ENCODE measurements around the gene EFEMP2. TPM values are rescaled to one million over a fixed set of nuclear protein-coding genes. Genes with fewer than 3 reads are reported as not detected.

The EFEMP2 gene
- polyA plus RNA-seq, 1 donor = 37.7 TPM

DNA sequence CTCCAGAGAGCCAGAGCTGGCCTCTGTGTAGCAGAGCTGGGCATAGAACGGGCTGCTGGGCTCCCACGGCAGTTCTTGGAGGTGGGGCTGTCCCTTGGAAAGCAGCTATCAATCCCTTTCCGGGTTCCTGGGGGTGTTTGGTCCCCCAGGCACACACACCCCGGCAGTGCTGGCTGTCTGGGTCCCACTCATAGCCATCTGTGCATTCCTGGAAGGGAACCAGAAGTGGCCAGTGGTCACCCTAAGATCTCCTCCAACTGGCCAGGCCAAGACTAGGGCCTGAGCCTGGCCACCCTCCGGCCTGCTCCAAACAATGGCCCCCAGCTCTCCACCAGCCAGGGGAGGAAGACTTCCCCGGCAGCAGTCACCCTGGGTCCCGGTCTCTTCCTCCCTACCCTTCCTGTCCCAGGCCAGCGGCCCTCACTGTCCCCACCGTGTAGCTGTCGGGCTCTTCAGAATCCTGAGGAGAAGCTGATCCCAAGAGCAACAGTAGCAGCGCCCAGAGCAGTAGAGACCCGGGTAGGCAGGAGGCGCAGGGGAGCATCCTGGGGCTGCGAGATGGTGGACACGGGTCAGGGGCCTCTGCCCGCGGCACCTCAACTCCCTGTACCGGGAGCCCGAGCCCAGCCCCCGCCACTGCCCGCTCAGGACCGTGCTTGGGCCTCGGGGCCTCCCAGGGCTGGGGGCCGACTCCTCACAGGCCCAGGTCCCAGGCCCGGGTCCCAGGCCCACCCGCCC, 620 bp downstream of the EFEMP2 start:
- Histone ChIP-seq H3K27me3 (ENCODE audit: control insufficient read depth, insufficient read depth, low read length) (peaks cover 10% of the 10 kb centered on the region), H3K27ac (ENCODE audit: low read length) (peak overlapping the region; percentile 56), H3K4me1 (ENCODE audit: control insufficient read depth, insufficient read depth, low read length) (peaks cover 13% of the 10 kb centered on the region), H3K36me3 (ENCODE audit: control insufficient read depth, insufficient read depth, low read length) (peaks cover 15% of the 10 kb centered on the region), H3K9me3 (ENCODE audit: control insufficient read depth, low read depth, low read length) (no peaks in the 10 kb centered on the region), H3K4me3 (ENCODE audit: low read length) (peak overlapping the region; percentile 41)
- no peak for DNase-seq
- no CpG with 5 or more reads among the region's 26 CpGs for WGBS (ENCODE audit: insufficient coverage, low lambda C conversion rate)

DNA sequence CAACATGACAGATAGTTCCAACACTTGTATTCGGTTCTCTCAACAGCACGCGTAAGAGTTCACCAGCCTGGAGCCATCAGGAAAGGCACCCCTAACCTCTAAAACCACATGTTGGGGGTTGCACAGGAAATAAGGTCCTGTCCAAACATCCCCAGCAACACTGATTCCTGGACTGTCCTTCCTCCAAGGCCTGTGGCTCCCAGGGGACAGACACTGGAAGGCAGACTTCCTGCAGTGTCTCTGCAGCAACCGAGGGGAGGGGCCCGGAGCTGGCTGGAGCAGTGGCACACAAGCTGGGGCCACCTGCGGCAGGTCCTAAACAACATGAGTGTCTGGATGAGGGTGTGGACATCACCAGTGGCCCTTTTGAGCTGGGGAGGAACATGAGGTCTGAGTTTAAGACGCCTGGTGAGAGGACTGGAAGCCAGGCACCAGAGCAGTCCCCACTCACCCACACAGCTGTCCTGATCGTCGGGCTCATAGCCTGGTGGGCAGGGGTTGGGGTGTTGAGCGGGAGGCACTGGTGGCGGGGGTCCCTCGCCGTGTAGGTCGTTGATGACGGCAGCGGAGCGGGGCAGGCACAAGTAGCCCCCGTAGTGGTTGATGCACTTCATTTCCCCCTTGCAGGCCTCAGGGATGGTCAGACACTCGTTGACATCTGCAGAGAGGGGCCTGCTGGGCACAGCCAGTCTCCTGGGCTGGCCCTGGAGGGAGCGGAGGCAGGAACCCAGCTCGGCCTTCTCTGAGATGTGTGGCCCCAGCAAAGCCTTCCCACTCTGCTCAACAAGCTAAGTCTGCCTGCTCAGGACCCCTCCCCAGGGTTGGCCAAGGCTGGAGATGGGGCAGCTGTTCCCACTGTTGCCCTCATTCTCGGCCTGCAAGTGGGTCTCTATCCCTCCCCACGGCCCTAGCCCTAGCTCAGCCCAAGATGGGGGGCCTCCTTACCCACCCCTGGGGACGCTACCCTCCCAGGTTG, 1.6 kb downstream of the EFEMP2 start:
- WGBS (ENCODE audit: insufficient coverage, low lambda C conversion rate) = no CpG with 5 or more reads among the region's 24 CpGs
- no peaks in the 10 kb centered on the region for H3K9me3 ChIP-seq (ENCODE audit: control insufficient read depth, low read depth, low read length)
- H3K27me3 ChIP-seq (ENCODE audit: control insufficient read depth, insufficient read depth, low read length) = peaks cover 10% of the 10 kb centered on the region
- peak overlapping the region; percentile 41 for H3K4me3 ChIP-seq (ENCODE audit: low read length)
- H3K36me3 ChIP-seq (ENCODE audit: control insufficient read depth, insufficient read depth, low read length) = peaks cover 24% of the 10 kb centered on the region
- DNase-seq = no peak
- H3K4me1 ChIP-seq (ENCODE audit: control insufficient read depth, insufficient read depth, low read length) = peaks cover 13% of the 10 kb centered on the region
- H3K27ac ChIP-seq (ENCODE audit: low read length) = no peak overlapping the region

DNA sequence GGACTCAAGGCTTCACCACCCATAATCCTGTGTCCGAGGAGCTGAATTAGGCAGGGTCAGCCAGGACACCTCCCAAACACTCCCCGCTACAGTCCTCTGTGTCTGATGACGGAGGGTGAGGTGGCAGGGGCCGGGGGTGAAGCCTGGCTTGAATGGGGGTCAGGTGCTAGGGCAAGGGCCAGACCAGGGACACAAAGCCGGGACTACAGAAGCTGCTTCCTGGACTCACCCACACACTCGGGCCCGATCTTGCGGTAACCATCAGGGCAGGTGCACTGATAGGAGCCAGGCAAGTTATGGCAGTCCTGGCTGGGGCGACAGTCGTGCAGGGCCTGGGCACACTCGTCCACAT, 2.3 kb downstream of the EFEMP2 start:
- Histone ChIP-seq H3K36me3 (ENCODE audit: control insufficient read depth, insufficient read depth, low read length) (peaks cover 31% of the 10 kb centered on the region), H3K9me3 (ENCODE audit: control insufficient read depth, low read depth, low read length) (no peaks in the 10 kb centered on the region), H3K27ac (ENCODE audit: low read length) (no peak overlapping the region), H3K4me3 (ENCODE audit: low read length) (no peak overlapping the region), H3K4me1 (ENCODE audit: control insufficient read depth, insufficient read depth, low read length) (peaks cover 13% of the 10 kb centered on the region), H3K27me3 (ENCODE audit: control insufficient read depth, insufficient read depth, low read length) (peaks cover 10% of the 10 kb centered on the region)
- no CpG with 5 or more reads among the region's 11 CpGs for WGBS (ENCODE audit: insufficient coverage, low lambda C conversion rate)
- no peak for DNase-seq

DNA sequence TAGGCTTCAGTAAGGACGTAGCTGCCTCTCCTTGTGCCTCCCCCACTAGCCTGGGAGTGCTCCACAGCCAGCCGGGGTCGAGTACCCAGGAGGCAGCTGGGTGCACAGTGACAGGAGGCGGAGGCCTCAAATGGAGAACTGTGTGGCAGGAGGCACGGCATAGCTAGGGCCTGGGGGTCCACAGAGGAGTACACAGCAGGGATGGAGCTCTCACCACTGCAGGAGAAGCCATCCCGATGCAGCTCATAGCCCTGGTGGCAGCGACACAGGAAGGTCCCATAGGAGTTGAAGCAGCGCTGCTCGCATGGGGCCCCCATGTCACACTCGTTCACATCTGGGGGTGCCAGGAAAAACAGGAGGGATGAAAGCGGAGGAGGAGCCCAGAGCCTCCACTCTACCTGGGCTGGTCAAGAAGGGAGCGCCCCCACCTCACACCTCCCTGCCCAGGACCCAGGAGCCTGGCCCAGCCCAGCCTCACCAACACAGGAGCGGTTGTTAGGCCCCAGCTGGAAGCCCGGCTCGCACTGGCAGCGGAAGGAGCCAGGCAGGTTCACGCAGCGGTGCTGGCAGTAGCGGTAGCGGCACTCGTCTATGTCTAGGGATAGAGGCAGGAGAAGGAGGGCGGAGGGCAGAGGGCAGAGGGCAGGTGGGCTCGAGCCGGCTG, 2.8 kb downstream of the EFEMP2 start:
- no peaks in the 10 kb centered on the region for H3K9me3 ChIP-seq (ENCODE audit: control insufficient read depth, low read depth, low read length)
- no peak overlapping the region for H3K27ac ChIP-seq (ENCODE audit: low read length)
- H3K27me3 ChIP-seq (ENCODE audit: control insufficient read depth, insufficient read depth, low read length) = peaks cover 10% of the 10 kb centered on the region
- H3K4me1 ChIP-seq (ENCODE audit: control insufficient read depth, insufficient read depth, low read length) = peaks cover 13% of the 10 kb centered on the region
- peaks cover 36% of the 10 kb centered on the region for H3K36me3 ChIP-seq (ENCODE audit: control insufficient read depth, insufficient read depth, low read length)
- no peak overlapping the region for H3K4me3 ChIP-seq (ENCODE audit: low read length)
- no peak for DNase-seq
- 91% methylated on average over 5 of the region's 24 CpGs for WGBS (ENCODE audit: insufficient coverage, low lambda C conversion rate)

DNA sequence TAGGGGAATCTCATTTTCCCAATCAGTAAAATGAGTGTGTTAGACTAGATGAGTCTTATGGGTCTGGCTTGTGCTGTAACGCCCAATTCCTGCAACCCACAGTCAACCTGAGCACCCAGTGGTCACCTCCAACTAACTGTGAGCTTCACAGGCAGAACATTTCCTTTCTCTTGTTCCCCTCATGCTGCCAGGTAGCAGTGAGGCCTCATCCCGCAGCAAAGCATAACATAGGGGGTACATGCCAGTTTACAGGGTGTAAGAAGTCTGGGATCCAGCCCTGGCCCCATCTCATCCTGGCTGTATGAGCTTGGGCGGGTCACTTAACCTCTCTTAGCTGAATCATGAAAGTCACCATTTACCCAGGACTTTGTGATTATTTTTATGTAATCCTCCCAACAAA, 3.7 kb downstream of the EFEMP2 start:
- H3K9me3 ChIP-seq (ENCODE audit: control insufficient read depth, low read depth, low read length) = no peaks in the 10 kb centered on the region
- H3K27ac ChIP-seq (ENCODE audit: low read length) = no peak overlapping the region
- DNase-seq = no peak
- no CpG with 5 or more reads among the region's 3 CpGs for WGBS (ENCODE audit: insufficient coverage, low lambda C conversion rate)
- H3K36me3 ChIP-seq (ENCODE audit: control insufficient read depth, insufficient read depth, low read length) = peaks cover 45% of the 10 kb centered on the region
- no peak overlapping the region for H3K4me3 ChIP-seq (ENCODE audit: low read length)
- H3K27me3 ChIP-seq (ENCODE audit: control insufficient read depth, insufficient read depth, low read length) = peaks cover 10% of the 10 kb centered on the region
- H3K4me1 ChIP-seq (ENCODE audit: control insufficient read depth, insufficient read depth, low read length) = peaks cover 13% of the 10 kb centered on the region

DNA sequence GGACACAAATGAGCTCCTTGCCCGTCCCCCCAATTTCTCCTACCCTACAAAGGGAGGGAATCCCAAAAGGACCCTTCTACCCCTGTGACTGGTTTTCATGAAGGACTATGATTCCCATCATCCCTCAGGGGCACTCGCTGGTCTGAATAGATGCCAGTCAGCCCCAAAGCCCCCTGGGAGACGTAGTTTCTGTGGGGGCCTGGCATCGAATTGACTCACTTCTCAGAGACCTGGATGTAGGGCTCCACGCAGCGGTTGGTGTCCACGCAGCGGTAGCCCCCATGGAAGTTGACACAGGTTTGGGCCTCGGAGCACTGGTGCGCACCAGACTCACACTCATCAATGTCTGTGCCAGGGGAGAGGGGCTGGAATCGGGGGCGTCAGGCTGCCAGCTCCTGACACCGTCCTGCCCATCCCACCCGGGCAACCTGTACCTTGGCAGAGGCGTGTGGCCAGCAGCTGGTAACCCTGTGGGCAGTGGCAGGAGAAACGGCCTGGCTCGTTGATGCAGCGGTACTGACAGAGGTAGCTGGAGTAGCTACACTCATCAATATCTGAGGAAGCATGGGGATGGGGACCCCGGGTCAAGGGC, 4.4 kb downstream of the EFEMP2 start:
- H3K36me3 ChIP-seq (ENCODE audit: control insufficient read depth, insufficient read depth, low read length) = peaks cover 52% of the 10 kb centered on the region
- DNase-seq = no peak
- no peak overlapping the region for H3K4me3 ChIP-seq (ENCODE audit: low read length)
- no CpG with 5 or more reads among the region's 19 CpGs for WGBS (ENCODE audit: insufficient coverage, low lambda C conversion rate)
- no peaks in the 10 kb centered on the region for H3K9me3 ChIP-seq (ENCODE audit: control insufficient read depth, low read depth, low read length)
- no peak overlapping the region for H3K27ac ChIP-seq (ENCODE audit: low read length)
- peaks cover 12% of the 10 kb centered on the region for H3K4me1 ChIP-seq (ENCODE audit: control insufficient read depth, insufficient read depth, low read length)
- peaks cover 7% of the 10 kb centered on the region for H3K27me3 ChIP-seq (ENCODE audit: control insufficient read depth, insufficient read depth, low read length)

DNA sequence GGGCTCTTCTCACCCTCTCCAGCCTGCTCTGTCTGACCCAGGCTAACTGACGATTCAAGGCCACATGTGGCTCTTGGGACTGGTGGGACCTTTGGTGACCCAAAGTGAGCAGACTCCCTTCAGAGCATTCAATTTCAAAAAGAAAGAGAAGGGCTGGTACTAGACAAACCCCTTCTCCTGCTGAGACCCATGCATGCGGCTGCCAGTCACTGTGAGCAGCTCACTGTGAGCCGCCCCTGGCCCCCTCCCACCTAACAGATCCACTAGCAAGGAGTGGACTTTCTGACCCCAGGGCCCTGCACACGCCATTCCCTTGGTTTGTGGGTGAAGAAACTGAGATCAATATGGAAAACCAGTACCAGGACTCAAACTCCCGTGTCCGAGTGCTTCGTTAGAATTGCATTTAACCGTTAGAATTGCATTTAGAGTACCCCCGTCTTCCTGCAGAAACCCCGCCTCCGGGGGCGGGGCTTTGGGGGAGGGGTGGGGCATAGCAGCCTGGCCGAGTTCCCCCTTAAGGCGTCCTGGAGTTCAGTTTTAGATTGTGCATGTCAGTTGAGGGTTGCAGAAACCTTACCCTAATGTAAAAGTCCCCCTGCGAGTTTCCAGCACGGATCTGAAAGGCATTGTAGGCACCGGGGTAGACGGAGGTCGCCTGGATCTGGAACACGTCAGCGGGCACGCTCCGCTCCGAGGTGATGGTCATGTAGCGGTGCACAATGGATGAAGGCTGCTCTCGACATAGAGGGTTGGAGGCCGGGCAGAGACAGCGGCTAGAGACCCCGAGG, 5.1 kb downstream of the EFEMP2 start:
- peaks cover 59% of the 10 kb centered on the region for H3K36me3 ChIP-seq (ENCODE audit: control insufficient read depth, insufficient read depth, low read length)
- no peak overlapping the region for H3K4me3 ChIP-seq (ENCODE audit: low read length)
- no peak for DNase-seq
- peaks cover 4% of the 10 kb centered on the region for H3K27me3 ChIP-seq (ENCODE audit: control insufficient read depth, insufficient read depth, low read length)
- peaks cover 8% of the 10 kb centered on the region for H3K4me1 ChIP-seq (ENCODE audit: control insufficient read depth, insufficient read depth, low read length)
- no CpG with 5 or more reads among the region's 29 CpGs for WGBS (ENCODE audit: insufficient coverage, low lambda C conversion rate)
- no peak overlapping the region for H3K27ac ChIP-seq (ENCODE audit: low read length)
- H3K9me3 ChIP-seq (ENCODE audit: control insufficient read depth, low read depth, low read length) = no peaks in the 10 kb centered on the region

DNA sequence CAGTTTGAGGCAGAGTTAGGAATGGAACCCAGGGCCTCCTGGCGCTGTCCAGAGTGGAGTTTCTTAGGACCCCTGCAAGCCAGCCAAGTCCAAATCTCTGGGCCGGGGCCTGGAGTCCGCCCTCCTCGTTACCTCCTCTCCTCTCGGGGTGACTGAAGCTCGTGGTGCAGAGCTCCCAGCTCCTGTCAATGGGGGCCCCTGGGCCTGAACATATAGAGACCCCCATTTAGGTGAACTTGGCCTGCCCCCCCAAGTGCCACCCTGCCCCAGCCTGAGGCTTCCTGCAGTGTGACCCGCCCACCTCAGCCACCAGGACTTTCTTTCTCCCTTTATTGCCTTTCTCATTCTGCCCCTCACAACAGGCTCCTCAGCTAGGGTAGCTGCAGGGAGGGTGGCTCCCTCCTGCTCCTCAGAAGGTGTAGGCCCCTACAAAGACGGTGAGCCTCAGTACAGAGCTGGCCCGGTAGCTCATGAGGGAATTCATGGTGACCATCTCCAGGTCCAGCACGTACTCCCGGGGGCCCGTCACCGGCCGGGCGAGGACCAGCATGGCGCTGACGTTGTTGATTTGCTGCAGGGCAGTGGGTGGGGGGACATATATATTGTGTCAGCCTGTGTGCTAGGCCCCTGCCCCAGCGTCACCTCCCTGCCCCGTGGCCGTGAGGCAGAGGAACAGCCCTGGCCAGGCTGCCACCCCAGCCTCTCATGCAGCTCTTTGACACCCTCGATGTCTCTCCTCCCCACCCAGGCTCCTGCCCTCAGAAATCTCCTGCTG, 5.9 kb downstream of the EFEMP2 start:
- WGBS (ENCODE audit: insufficient coverage, low lambda C conversion rate) = no CpG with 5 or more reads among the region's 21 CpGs
- H3K36me3 ChIP-seq (ENCODE audit: control insufficient read depth, insufficient read depth, low read length) = peaks cover 66% of the 10 kb centered on the region

DNA sequence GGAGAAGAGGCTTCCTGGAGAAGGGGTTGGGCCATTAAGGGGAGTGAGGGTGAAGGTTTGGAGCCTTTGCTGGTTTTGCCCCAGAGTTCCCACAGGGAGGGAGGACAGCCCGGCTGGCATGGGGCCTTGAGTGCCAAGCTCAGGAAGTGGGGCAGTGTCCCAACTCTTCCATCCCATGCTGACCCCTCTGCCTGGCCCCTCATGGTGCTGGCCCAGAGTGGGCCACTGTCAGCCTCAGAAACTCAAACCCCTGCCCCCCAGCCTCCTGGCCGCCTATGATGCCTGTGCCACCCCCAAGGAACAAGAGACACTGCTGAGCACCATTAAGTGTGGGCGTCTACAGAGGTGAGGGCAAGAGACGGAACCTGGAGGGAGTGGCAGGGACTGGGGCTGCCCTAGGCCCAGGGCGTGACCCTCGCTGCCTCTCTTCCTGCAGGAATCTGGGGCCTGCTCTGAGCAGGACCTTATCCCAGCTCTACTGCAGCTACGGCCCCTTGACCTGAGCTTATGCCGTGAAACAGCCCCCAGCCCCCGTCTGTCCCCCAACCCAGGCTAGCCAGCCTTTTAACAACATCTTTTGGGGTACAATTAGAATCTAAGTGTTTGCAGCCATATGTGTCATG, 6.9 kb downstream of the EFEMP2 start:
- H3K4me1 ChIP-seq (ENCODE audit: control insufficient read depth, insufficient read depth, low read length) = peaks cover 12% of the 10 kb centered on the region
- DNase-seq = no peak
- WGBS (ENCODE audit: insufficient coverage, low lambda C conversion rate) = no CpG with 5 or more reads among the region's 9 CpGs
- peaks cover 66% of the 10 kb centered on the region for H3K36me3 ChIP-seq (ENCODE audit: control insufficient read depth, insufficient read depth, low read length)
- H3K27ac ChIP-seq (ENCODE audit: low read length) = no peak overlapping the region
- H3K9me3 ChIP-seq (ENCODE audit: control insufficient read depth, low read depth, low read length) = no peaks in the 10 kb centered on the region
- H3K4me3 ChIP-seq (ENCODE audit: low read length) = no peak overlapping the region
- H3K27me3 ChIP-seq (ENCODE audit: control insufficient read depth, insufficient read depth, low read length) = no peaks in the 10 kb centered on the region

More for the DNA sequence above, 5.9 kb downstream of the EFEMP2 start:
- Histone ChIP-seq H3K4me3 (ENCODE audit: low read length) (no peak overlapping the region), H3K9me3 (ENCODE audit: control insufficient read depth, low read depth, low read length) (no peaks in the 10 kb centered on the region), H3K4me1 (ENCODE audit: control insufficient read depth, insufficient read depth, low read length) (peaks cover 14% of the 10 kb centered on the region), H3K27ac (ENCODE audit: low read length) (no peak overlapping the region), H3K27me3 (ENCODE audit: control insufficient read depth, insufficient read depth, low read length) (no peaks in the 10 kb centered on the region)
- no peak for DNase-seq

Measured in large intestine (tissue), 3 donors.